Endothelial cell of umbilical vein (primary cell): ENCODE results near the gene TRIM7. TPM values are rescaled to one million over a fixed set of nuclear protein-coding genes. Genes with fewer than 3 reads are reported as not detected.

Source experiments
- microRNA-seq: library from miRNA; unstranded; fragments of <30 nt; microRNA quantifications from one replicate; pipeline ENCODE4 v1.2.0, GENCODE V29; 2021; ENCODE audit warnings: borderline number of aligned reads, borderline replicate concordance
- polyA plus RNA-seq, 4 experiments: library from polyadenylated mRNA; depleted of rRNA in 3 of 4; stranded (reverse) in 3 of 4; unstranded in 1 of 4; fragments of >200 nt; gene quantifications; 2 replicates each; pipeline versions ENCODE4 v1.2.1 to v1.2.3, GENCODE V29; 2011 to 2012; ENCODE audit warnings: missing spikeins in 1 of 4
- small RNA-seq: library from RNA; depleted of rRNA; stranded (forward); fragments of <200 nt; gene quantifications from one replicate; pipeline ENCODE3, GENCODE V24; 2012; ENCODE audit warnings: low replicate concordance, low read depth; ENCODE audit not compliant: insufficient read depth, insufficient read length
- total RNA-seq: library from RNA; stranded (reverse); gene quantifications from 2 replicates; pipeline ENCODE4 v1.2.3, GENCODE V29; 2021

The TRIM7 gene
- total and polyA plus RNA-seq, 2 donors (not counting 3 experiments of a cell fraction or from before 2014, with no cell fraction given), result 2.7 to 3.4 TPM

Small RNA genes within 50 kb of the gene (microRNA-seq; reads per million reads assigned to microRNA genes)
- not detected for gene MIR4638

Small RNA genes within 50 kb of the gene (small RNA-seq; reads per million reads assigned to genes)
- not detected for gene MIR4638
- not detected for gene SNORD95
- not detected for gene SNORD96A

Other genes with a start within 250 kb of the TRIM7 start
- not detected in 2 replicates for gene BTNL3, start 216.3 kb downstream of the TRIM7 start, total RNA-seq
- not detected in 2 replicates for gene BTNL3, start 216.3 kb downstream of the TRIM7 start, polyA plus RNA-seq
- gene BTNL9, start 164.9 kb downstream of the TRIM7 start, total RNA-seq, result 0.13 TPM in 1 of 2 replicates, not detected in the other
- gene BTNL9, start 164.9 kb downstream of the TRIM7 start, polyA plus RNA-seq, result 0.33 TPM in 1 of 2 replicates, not detected in the other
- not detected in 2 replicates for gene OR2V1, start 74.0 kb downstream of the TRIM7 start, total RNA-seq
- not detected in 2 replicates for gene OR2V1, start 74.0 kb downstream of the TRIM7 start, polyA plus RNA-seq
- not detected in 2 replicates for gene OR2V2, start 57.6 kb downstream of the TRIM7 start, total RNA-seq
- gene OR2V2, start 57.6 kb downstream of the TRIM7 start, polyA plus RNA-seq, result not detected in 2 replicates
- 17.3 and 19.9 TPM in 2 replicates for gene TRIM41, start 18.1 kb upstream of the TRIM7 start, total RNA-seq
- 11.2 and 12.8 TPM in 2 replicates for gene TRIM41, start 18.1 kb upstream of the TRIM7 start, polyA plus RNA-seq
- gene RACK1, start 38.7 kb upstream of the TRIM7 start, total RNA-seq, result 1,910 and 2,029 TPM in 2 replicates
- gene RACK1, start 38.7 kb upstream of the TRIM7 start, polyA plus RNA-seq, result 5,629 and 5,870 TPM in 2 replicates
- gene TRIM52, start 55.9 kb upstream of the TRIM7 start, total RNA-seq, result 9.6 and 10.1 TPM in 2 replicates
- 5.1 and 5.6 TPM in 2 replicates for gene TRIM52, start 55.9 kb upstream of the TRIM7 start, polyA plus RNA-seq
- gene OR4F3, start 162.1 kb upstream of the TRIM7 start, total RNA-seq, result not detected in 2 replicates
- gene OR4F3, start 162.1 kb upstream of the TRIM7 start, polyA plus RNA-seq, result not detected in 2 replicates